Measurements from ENCODE around the gene MRPL39.

DNA sequence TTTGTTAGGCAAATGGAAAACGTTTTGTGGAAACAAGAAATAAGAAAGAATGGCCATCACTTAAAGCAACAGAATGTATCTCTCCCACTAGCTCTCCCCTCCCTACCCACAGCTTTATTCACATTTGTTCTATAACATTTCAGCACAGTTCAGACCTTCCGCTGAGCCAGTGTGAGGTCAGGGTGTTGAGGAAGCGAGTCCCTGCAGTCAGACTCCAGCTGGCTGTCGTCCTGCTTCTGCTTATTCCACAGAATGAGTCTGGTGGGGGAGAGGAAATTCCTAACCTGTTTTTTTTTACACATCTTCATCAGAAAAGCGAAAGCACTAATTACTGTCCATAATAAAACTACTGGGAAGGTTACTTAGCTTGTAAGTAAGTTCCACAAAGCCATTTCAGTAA is 39.0 kb downstream of the MRPL39 start:
- TF ChIP-seq, protein P1, sequence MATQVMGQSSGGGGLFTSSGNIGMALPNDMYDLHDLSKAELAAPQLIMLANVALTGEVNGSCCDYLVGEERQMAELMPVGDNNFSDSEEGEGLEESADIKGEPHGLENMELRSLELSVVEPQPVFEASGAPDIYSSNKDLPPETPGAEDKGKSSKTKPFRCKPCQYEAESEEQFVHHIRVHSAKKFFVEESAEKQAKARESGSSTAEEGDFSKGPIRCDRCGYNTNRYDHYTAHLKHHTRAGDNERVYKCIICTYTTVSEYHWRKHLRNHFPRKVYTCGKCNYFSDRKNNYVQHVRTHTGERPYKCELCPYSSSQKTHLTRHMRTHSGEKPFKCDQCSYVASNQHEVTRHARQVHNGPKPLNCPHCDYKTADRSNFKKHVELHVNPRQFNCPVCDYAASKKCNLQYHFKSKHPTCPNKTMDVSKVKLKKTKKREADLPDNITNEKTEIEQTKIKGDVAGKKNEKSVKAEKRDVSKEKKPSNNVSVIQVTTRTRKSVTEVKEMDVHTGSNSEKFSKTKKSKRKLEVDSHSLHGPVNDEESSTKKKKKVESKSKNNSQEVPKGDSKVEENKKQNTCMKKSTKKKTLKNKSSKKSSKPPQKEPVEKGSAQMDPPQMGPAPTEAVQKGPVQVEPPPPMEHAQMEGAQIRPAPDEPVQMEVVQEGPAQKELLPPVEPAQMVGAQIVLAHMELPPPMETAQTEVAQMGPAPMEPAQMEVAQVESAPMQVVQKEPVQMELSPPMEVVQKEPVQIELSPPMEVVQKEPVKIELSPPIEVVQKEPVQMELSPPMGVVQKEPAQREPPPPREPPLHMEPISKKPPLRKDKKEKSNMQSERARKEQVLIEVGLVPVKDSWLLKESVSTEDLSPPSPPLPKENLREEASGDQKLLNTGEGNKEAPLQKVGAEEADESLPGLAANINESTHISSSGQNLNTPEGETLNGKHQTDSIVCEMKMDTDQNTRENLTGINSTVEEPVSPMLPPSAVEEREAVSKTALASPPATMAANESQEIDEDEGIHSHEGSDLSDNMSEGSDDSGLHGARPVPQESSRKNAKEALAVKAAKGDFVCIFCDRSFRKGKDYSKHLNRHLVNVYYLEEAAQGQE (IDR thresholded peaks at IDR 0.05) = no peak
- no peak for TF ChIP-seq ELK1 (IDR thresholded peaks at IDR 0.05; ENCODE audit: low read depth, low read length)
- TF ChIP-seq GATA3 (IDR thresholded peaks at IDR 0.05; ENCODE audit: borderline replicate concordance) = no peak
- TF ChIP-seq, protein P2, sequence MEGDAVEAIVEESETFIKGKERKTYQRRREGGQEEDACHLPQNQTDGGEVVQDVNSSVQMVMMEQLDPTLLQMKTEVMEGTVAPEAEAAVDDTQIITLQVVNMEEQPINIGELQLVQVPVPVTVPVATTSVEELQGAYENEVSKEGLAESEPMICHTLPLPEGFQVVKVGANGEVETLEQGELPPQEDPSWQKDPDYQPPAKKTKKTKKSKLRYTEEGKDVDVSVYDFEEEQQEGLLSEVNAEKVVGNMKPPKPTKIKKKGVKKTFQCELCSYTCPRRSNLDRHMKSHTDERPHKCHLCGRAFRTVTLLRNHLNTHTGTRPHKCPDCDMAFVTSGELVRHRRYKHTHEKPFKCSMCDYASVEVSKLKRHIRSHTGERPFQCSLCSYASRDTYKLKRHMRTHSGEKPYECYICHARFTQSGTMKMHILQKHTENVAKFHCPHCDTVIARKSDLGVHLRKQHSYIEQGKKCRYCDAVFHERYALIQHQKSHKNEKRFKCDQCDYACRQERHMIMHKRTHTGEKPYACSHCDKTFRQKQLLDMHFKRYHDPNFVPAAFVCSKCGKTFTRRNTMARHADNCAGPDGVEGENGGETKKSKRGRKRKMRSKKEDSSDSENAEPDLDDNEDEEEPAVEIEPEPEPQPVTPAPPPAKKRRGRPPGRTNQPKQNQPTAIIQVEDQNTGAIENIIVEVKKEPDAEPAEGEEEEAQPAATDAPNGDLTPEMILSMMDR (IDR thresholded peaks at IDR 0.05) = no peak
- TF ChIP-seq POLR2AphosphoS2 (conservative IDR thresholded peaks at IDR 0.05; ENCODE audit: low read length) = no peak
- TF ChIP-seq POLR2A (IDR thresholded peaks at IDR 0.05; ENCODE audit: low read length) = no peak
- no peak for TF ChIP-seq MAFK (IDR thresholded peaks at IDR 0.05; ENCODE audit: partially characterized antibody)
- no peak for TF ChIP-seq MYC (IDR thresholded peaks at IDR 0.05; ENCODE audit: borderline replicate concordance, low read length)
